ENCODE data around the gene C15orf61.
A peak's percentile ranks its signal among the peaks of the same experiment; 100 is the strongest.

The C15orf61 gene

GRCh38 chr15:67564021-67564967, 43.4 kb downstream of the C15orf61 start:
- Histone ChIP-seq H3K4me2 (peak overlapping the region in 4 of 11 experiments; percentile 10 to 33 (median 17); a peak in 6 of 22 replicates), H3K9me3 (replicated peaks in 1 of 11) (peaks cover 0 to 13% (median 9%) of the 10 kb centered on the region in 11 experiments; a peak in 10 of 22 replicates), H3K4me3 (no peak overlapping the region)

GRCh38 chr15:67564968-67565345, 44.0 kb downstream of the C15orf61 start:
- peaks cover 13 to 61% (median 25%) of the 10 kb centered on the region in 11 experiments; a peak in 20 of 22 replicates for H3K36me3 ChIP-seq
- peaks cover 0 to 5% (median 0%) of the 10 kb centered on the region in 11 experiments; a peak in 1 of 22 replicates for H4K20me1 ChIP-seq
- H3K9ac ChIP-seq: no peak overlapping the region
- no peaks in the 10 kb centered on the region for H3K27me3 ChIP-seq
- peaks cover 0 to 7% (median 2%) of the 10 kb centered on the region in 11 experiments; a peak in 6 of 22 replicates for H3K9me3 ChIP-seq (replicated peaks in 1 of 11)
- no peak overlapping the region for H3K4me3 ChIP-seq
- H3K4me1 ChIP-seq: peaks cover 0 to 13% (median 10%) of the 10 kb centered on the region in 10 experiments; a peak in 12 of 20 replicates
- H3K27ac ChIP-seq: no peak overlapping the region
- H3K4me2 ChIP-seq: peak overlapping the region in 4 of 11 experiments; percentile 10 to 24 (median 12); a peak in 4 of 22 replicates
- no peak for TF ChIP-seq Cebpa-rat (IDR thresholded peaks at IDR 0.05)

More at GRCh38 chr15:67564021-67564967, 43.4 kb downstream of the C15orf61 start:
- TF ChIP-seq Cebpa-rat (IDR thresholded peaks at IDR 0.05): no peak
- H3K36me3 ChIP-seq: peaks cover 19 to 61% (median 27%) of the 10 kb centered on the region in 11 experiments
- no peak overlapping the region for H3K9ac ChIP-seq
- H3K27ac ChIP-seq: no peak overlapping the region
- no peaks in the 10 kb centered on the region for H3K27me3 ChIP-seq
- peaks cover 0 to 5% (median 0%) of the 10 kb centered on the region in 11 experiments; a peak in 1 of 22 replicates for H4K20me1 ChIP-seq
- peaks cover 0 to 13% (median 10%) of the 10 kb centered on the region in 10 experiments; a peak in 12 of 20 replicates for H3K4me1 ChIP-seq

GRCh38 chr15:67569668-67570067, 48.7 kb downstream of the C15orf61 start:
- Histone ChIP-seq H3K4me2 (no peak overlapping the region), H3K9ac (no peak overlapping the region)

GRCh38 chr15:67570875-67571647, 50.1 kb downstream of the C15orf61 start:
- Histone ChIP-seq H3K27me3 (no peaks in the 10 kb centered on the region), H3K4me3 (no peak overlapping the region), H3K36me3 (peaks cover 8 to 46% (median 34%) of the 10 kb centered on the region in 11 experiments; a peak in 20 of 22 replicates), H3K4me2 (no peak overlapping the region), H3K9ac (no peak overlapping the region), H4K20me1 (no peaks in the 10 kb centered on the region), H3K9me3 (replicated peaks in 1 of 11) (no peaks in the 10 kb centered on the region; a peak in 1 of 22 replicates), H3K27ac (no peak overlapping the region), H3K4me1 (peaks cover 0 to 12% (median 0%) of the 10 kb centered on the region in 10 experiments; a peak in 4 of 20 replicates)
- TF ChIP-seq Cebpa-rat (IDR thresholded peaks at IDR 0.05): no peak

More at GRCh38 chr15:67569668-67570067, 48.7 kb downstream of the C15orf61 start:
- Histone ChIP-seq H3K27ac (no peak overlapping the region), H3K36me3 (peaks cover 13 to 52% (median 36%) of the 10 kb centered on the region in 11 experiments; a peak in 20 of 22 replicates), H3K27me3 (no peaks in the 10 kb centered on the region), H3K4me3 (no peak overlapping the region), H4K20me1 (no peaks in the 10 kb centered on the region), H3K4me1 (peaks cover 4 to 13% (median 6%) of the 10 kb centered on the region in 10 experiments; a peak in 13 of 20 replicates), H3K9me3 (replicated peaks in 1 of 11) (no peaks in the 10 kb centered on the region; a peak in 2 of 22 replicates)
- TF ChIP-seq Cebpa-rat (IDR thresholded peaks at IDR 0.05): no peak

GRCh38 chr15:67571648-67572415, 50.9 kb downstream of the C15orf61 start:
- Histone ChIP-seq H4K20me1 (no peaks in the 10 kb centered on the region), H3K4me1 (peaks cover 0 to 12% (median 0%) of the 10 kb centered on the region in 10 experiments; a peak in 4 of 20 replicates), H3K27ac (no peak overlapping the region), H3K9ac (no peak overlapping the region), H3K4me3 (no peak overlapping the region), H3K4me2 (no peak overlapping the region), H3K27me3 (no peaks in the 10 kb centered on the region), H3K9me3 (replicated peaks in 1 of 11) (no peaks in the 10 kb centered on the region; a peak in 1 of 22 replicates), H3K36me3 (peaks cover 5 to 42% (median 30%) of the 10 kb centered on the region in 11 experiments; a peak in 19 of 22 replicates)
- no peak for TF ChIP-seq Cebpa-rat (IDR thresholded peaks at IDR 0.05)

GRCh38 chr15:67573194-67573593, 52.3 kb downstream of the C15orf61 start:
- H3K9ac ChIP-seq: no peak overlapping the region
- peaks cover 10 to 36% (median 28%) of the 10 kb centered on the region in 11 experiments; a peak in 19 of 22 replicates for H3K36me3 ChIP-seq
- TF ChIP-seq Cebpa-rat (IDR thresholded peaks at IDR 0.05): no peak; a peak in 1 of 22 replicates

GRCh38 chr15:67575039-67575502, 54.1 kb downstream of the C15orf61 start:
- Histone ChIP-seq H4K20me1 (no peaks in the 10 kb centered on the region), H3K4me2 (peak overlapping the region in 2 of 11 experiments; percentile 15 to 28; a peak in 3 of 22 replicates), H3K27ac (no peak overlapping the region), H3K4me3 (no peak overlapping the region), H3K9me3 (replicated peaks in 1 of 11) (no peaks in the 10 kb centered on the region; a peak in 1 of 22 replicates), H3K36me3 (peaks cover 8 to 25% (median 19%) of the 10 kb centered on the region in 11 experiments; a peak in 17 of 22 replicates), H3K9ac (no peak overlapping the region), H3K27me3 (no peaks in the 10 kb centered on the region), H3K4me1 (peaks cover 0 to 12% (median 0%) of the 10 kb centered on the region in 10 experiments; a peak in 4 of 20 replicates)
- no peak for TF ChIP-seq Cebpa-rat (IDR thresholded peaks at IDR 0.05)

More at GRCh38 chr15:67573194-67573593, 52.3 kb downstream of the C15orf61 start:
- Histone ChIP-seq H3K4me3 (no peak overlapping the region), H4K20me1 (no peaks in the 10 kb centered on the region), H3K4me2 (no peak overlapping the region), H3K27me3 (no peaks in the 10 kb centered on the region), H3K9me3 (replicated peaks in 1 of 11) (no peaks in the 10 kb centered on the region; a peak in 1 of 22 replicates), H3K4me1 (peaks cover 0 to 12% (median 0%) of the 10 kb centered on the region in 10 experiments; a peak in 4 of 20 replicates), H3K27ac (peak overlapping the region in 1 of 11 experiments; percentile 2; a peak in 2 of 22 replicates)
